GM19324 (cell line): ENCODE results near the gene TMEM201.

Experiments used
- ATAC-seq: cut with Tn5 transposase; IDR thresholded peaks from one replicate; pipeline ENCODE4 v1.9.1; 2021; ENCODE audit warnings: mild to moderate bottlenecking, moderate library complexity; ENCODE audit not compliant: unreplicated experiment, low FRiP score

Gene TMEM201

DNA sequence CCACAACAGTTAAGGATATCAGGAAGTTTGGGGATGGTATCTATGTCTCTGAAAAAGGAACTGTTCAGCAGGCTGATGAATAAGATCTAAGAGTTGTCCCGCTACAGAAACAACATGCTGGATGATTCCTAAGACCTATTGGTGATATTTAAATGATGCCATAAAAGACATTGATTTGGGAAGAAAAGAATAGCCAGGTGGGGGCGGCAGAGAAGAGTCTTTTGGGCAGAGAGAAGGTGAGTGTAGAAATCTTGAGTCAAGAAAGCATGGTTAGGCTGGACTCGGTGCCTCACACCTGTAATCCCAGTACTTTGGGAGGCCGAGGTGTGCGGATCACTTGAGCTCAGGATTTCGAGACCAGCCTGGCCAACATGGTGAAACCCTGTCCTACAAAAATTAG lies 11.8 kb upstream of the TMEM201 start:
- ATAC-seq: no peak

DNA sequence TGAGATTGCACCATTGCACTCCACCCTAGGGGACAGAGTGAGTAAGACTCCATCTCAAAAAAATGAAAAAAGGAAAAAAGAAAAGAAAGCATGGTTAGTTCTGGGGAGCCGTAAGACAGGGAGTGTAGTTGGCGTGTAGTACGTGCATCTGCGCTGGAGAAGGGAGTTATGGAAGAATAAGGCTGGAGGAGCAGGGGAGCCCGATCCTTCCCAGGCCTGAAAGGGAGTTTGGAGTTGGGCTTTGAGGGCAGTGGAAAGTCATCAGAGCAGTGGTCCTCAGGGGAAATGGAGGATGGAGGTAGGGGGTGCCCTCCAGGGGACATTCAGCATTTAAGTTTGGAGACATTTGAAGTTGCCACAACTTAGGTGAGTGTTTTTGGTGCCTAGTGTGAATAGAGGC lies 11.3 kb upstream of the TMEM201 start:
- ATAC-seq: no peak

DNA sequence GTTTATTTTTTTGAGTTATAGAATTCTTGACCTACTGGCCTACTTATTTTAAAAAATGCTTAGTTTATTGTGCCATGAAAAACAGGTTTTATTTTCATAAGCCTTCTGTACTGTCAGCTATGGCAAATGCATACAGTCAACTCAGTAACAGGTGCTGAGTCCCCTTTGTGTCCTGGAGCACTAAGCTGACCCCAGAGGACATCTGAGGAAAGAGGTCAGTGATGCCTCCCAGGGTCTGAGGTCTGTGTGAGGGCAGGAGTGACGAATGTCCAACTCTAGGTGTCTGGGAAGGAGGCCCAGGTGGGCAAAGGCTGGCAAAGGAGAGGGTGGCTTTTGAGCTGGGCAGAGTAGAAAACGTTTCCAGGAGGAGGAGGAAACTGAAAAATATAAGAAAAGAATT lies 7.8 kb upstream of the TMEM201 start:
- ATAC-seq: no peak

DNA sequence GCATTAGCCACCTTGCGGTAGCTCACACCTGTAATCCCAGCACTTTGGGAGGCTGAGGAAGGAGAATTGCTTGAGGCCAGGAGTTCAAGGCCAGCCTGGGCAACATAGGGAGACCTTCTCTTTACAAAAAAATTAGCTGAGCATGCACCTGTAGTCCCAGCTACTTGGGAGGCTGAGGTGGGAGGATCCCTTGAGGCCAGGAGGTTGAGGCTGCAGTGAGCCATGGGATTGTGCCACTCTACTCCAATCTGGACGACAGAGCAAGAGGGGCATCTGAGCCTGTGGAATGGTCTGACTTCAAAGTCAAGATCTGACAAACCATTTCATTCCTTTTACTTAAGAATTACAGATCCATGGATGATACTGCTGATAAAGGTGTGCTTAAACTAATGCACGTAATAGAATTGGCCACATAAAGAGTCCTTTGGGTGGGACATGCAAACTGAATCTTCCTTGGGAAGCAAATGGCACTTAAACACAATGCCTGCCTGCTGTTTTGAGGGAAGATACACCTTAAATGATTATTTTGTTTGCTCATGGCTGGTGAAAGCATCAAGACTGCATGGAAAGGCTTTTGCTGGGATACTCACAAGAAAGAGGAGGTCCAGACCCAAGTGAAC lies 2.5 kb upstream of the TMEM201 start:
- ATAC-seq: no peak

DNA sequence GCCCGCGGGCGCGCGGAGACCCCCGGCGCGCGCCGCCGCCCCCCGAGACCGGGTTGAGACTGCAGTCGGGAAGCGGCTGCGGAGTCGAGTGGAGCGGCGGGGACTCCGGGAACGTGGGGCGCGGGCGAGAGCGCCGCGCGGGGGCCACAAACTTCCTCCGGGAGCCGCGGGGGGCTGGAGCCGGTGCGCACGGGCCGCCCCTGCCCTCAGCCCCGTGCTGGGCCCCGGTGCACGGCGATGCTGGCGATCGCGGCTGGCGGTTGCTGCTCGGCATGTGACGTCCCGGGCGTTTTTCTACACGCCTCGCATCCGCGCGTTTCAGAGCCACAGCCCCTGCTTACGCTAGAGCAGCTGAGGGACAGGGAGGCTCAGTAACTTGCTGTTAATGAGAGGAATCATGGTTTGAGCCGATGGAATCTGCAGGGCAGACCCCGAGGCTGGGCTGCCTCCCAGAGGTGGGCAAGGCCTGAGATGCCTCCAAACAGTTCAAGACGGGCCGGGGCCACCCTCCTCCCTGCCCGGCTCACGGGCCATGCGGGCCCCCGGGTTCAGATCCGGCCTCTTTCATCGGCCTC lies 520 bp downstream of the TMEM201 start:
- ATAC-seq: peak; percentile 5

DNA sequence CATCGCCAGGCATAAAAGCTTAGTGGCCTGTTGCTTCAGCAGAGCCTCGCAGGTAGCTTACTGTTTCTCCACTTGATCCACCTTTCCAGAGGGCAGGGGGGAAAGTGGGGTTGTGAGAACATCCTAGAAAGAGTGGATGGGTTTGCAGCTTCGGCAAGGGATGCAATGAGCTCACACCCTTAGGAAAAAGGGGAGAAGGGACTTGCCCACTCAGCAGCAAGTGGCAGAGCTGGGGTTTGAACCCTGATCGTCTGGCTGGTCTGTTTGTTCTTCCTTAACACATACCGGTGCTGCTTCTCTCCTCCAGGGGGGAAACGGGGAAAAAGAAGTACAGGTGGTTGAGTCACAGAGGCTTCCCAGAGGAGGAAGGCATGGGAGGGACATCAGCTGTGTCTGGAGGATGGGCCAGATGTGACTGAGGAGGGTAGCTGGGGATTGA lies 1.0 kb downstream of the TMEM201 start:
- no peak for ATAC-seq

DNA sequence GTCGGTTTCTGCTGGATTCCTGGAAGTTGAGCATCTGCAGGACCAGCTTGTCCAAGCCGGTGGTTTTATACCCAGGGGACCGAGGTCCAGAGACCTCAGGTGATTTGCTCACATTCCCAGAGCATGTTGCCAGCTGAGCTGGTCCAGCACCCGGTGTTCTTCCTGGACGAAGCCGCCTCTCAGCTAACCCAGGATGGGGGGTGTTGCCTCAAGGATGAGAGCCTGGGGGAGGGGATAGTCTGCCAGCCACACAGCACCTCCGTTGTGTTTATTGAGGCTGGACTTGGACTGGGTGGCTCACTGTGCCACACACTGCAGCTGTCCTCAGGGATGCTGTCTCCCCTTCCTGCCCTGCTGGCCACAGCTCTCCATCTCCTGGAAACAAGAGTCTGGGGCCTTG lies 1.5 kb downstream of the TMEM201 start:
- ATAC-seq: no peak

DNA sequence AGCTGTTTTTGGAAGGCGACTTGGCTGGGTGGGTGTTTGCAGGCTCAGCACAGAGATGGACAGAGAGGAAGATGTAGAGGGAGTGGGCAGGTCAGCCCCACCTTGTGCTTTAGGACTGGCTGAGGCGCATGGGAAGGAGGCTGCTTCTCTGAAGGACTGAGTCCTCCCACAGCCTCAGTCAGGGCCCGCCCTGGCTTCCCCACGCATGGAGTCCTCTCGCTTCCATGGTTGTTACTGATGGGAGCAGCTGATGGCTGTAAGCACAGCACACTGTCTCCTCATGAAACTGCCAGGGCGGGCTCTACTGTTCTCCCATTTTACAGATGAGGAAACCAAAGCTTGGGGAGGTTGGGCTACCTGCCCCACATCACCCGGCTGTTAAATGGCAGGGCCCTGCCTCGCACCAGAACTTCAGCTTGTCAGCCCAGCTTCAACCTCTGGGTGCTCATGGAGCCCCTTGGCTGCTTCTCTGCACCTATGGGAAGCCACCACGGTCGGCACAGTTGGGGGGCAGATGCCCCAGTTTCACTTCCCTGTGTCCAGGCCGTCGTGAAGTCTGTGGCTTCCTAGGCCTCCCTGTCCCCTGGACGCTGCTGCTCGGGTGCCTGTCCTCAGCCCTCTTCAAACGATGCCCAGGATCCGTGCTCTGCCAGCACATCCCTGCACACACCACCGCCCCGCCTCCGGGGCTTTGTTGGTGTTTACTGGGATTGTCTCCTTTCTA lies 2.4 kb downstream of the TMEM201 start:
- no peak for ATAC-seq

DNA sequence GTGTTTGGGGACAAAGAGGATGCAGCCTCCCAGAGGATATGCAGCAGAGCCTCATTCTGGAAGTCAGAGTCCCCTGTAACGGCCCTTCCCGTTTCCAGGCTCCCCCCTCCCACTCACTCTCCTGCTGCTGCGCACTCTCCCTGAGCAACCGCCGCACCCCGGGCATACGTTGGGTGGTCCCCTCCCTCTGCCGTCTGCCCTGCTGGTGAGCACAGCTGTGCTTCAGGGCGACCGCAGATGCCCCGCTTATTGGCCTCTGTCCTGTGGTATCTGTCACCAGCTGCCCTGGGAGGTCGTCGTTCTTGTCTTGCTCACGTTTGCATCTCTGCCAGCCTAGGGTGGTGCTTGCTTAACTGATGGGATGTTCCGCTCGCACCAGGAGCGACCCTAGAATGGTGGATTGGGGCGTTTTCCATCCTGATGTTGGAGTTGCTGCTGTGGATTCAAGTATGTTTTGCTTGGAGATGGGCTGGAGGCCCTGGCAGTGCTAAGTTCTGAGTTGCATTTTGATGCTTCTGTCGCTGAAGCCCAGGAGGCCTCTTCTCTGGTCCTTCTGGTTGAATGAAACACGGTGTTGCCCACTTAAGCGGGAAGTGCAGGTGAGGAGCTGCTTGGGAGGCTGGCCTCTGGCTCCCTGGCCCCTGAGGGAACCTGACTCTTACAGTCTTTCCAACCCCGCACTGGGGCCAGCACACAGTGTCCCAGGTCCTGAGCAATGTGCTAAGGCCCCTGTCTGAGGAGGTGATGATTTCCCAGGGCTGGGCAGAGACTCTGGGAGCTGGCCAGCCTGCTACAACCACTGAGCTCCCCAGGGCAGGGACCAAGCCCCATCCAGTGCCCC lies 3.2 kb downstream of the TMEM201 start:
- ATAC-seq: no peak

DNA sequence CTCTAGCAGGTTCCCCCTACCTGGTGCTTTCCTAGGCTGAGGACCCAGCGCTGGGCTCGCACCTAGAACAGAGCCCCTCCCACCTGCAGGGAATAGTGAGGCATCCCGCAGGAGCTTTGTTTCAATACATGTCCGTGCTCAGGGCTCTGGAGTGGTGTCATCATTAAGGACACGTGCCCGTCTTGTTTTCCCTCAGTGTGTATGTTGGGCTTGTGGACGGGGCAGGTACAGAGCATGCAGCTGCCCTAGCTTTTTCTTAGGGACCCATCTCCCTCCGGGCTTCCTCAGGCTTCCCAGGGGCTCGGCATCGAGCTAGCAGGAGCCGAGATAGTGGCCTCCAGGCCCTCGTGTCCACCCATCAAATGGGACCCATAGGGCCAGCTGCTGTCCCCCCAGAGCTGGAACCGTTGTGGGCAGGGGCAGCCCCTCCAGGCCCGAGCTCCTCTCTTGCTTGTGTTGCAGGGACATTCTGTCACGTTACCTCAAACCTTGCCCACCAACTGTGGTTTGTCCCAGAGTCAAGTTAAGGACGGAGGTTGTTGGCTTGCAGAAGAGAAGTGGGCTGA lies 3.9 kb downstream of the TMEM201 start:
- ATAC-seq: no peak

DNA sequence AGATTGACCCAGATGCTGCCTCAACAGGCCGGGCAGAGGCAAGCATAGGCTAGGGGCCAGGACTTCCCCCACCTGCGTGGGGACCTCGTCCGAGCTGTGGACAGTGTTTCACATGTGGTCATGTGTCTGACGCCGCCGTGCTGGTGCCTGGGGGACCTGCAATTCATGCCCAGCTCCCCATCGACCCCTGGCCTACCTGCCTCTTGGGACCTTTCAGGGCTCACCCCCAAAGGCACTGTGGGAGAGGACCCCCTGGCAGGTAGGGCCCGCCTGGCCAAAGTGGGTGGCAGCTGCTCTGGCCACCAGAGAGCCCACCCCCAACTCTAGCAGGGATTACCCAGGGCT lies 4.4 kb downstream of the TMEM201 start:
- no peak for ATAC-seq

DNA sequence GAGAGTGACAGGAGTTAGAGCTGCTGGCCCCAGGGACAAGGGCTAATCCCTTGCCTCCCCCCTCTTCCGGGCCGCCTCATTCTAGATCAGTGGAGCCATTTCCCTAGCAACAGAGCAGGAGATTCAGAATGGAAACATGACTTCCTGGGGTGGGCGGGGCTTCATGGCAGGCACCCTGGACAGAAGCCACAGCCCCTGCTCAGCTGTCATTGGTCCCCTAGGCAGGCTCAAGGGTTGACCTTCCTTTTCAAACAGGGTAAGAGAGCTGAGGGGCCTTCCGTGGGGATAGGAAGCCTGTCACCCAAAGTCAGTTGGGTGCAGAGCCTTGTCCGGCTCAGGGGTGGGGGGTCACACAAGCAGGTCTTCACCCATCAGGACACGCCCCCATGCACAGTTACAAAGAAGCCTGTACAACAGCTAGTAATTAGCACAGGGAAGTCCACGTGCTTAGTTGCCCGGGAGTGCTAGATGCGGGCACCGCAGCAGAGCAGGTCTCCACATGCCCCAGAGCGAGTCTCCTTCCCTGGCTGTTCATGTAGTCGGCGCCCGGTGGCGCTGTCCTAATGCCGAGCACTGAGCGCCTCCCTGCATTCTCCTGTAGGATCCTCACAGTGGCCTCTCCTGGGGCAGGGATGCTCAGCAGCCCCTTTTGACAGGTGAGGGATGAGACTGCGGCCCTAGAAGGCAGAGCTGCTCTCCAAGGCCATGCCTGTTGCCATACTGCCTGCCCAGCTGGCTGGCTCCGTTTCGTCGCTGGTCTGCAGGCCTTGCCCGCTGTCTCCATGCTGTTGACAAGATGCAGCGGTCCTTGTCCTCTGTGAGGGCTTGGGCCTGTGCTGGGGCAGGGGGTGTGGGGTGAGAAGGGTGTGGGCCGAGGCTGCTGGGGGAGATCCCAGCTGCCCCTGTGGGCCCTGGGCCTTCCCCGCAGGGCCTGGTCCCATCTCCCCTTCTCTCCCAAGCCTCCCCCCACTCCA lies 5.1 kb downstream of the TMEM201 start:
- no peak for ATAC-seq

DNA sequence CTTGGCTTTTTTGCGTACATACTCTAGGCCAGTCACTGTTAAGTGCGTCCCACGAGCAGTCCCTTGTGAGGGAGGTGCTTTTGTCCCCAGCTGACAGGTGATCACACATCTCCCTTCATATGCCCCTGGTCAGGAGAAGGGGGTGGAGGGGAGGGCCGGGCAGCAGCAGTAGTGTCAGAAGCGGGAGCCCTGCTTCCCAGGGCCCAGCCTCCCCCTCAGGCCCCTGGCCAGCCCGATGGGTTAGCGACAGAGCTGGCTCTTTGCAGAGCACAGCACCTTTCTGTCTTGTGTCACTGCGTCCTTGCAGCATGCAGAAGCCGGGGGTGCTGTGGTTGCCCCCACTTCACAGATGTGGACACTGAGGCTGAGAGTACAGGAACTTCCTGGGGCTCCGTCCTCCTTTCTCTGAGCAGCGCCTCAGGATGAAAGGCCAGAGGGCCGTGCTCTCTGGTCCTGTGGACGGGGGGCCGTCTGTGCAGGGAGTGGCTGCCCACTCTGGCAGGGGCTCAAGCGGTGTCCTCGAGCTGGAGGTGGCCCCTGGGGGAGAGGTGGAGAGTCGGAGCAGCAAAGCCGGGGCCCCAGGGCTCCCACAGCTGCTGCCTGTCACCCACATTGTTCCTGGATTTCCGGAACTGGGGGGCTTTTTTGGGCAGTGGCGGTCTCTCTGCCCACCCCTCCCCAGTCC lies 5.9 kb downstream of the TMEM201 start:
- no peak for ATAC-seq

DNA sequence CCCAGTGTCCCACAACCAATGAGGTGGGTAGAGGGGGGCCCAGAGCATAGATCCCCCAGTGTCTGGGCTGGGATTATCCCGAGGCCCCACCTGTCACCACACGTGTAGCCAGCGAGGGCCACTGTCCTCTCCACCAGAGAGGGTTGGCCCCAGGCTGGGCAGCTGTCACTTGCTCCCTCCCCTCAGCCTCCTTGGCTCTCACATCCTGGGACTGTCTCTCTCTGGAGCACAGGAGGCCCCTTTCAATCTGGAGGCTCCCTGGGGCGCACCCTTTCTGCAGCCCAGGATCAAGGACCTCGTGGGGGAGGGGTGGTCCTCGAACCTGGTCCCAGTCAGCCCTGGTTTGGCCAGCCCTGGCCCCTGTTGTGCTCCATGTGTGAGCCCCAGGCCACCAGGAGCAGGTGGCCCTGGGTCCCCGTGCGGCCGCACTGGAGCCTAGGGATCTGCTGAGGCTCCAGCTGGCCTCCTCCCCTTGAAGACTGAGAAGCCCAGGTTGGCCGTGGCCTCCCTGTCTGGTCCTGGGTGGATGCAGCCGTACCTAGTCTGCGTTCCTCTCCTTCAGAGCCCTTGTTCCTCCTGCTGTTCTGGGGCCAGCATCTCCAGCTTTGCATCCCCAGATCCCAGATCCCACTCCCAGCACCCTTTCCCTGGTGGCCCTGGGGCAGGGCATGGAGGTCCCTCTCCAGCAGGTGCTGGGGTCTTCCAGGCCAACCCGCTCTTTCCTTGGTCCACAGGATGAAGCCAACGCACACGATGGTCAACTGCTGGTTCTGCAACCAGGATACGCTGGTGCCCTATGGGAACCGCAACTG lies 6.7 kb downstream of the TMEM201 start:
- no peak for ATAC-seq

DNA sequence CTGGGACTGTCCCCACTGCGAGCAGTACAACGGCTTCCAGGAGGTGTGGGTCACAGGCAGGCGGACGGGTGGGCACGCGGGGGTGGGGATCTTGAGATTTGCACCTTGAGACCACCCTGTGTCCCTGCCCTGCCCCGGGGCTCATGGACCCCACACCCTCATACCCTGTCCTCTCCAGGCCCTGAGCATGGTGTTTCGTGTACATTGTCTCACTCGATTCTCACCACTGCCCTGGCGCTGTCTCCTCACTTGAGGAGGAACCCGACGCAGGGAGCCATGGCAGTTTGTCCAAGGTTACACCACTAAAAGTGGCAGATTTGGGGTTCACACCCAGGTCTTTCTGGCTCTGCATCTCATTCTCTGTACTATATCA lies 7.2 kb downstream of the TMEM201 start:
- ATAC-seq: no peak

DNA sequence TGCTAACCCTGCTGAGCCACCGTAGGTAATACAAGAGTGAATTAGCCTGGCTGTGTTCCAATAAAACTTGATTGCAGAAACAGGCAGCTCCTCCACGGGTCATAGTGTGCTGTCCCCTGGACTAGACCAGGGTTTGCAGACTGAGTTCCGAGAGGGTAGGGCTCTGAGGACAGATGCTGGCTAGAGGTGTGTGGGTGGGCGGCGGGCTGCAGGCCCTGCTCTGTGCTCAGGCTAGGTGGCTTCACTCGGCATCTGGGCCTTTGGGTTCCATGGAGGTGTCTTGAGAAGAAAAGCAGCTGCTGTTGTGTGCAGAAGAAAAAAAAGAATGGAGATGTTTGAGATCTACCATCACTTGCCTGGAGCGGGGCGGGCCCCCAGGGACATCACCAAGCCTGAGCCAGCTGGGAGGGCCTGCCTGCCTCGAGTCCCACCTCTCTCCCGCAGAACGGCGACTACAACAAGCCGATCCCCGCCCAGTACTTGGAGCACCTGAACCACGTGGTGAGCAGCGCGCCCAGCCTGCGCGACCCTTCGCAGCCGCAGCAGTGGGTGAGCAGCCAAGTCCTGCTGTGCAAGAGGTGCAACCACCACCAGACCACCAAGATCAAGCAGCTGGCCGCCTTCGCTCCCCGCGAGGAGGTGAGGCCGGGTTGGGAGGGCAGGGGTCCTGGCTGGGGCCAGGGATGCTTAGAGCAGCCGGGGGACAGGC lies 7.9 kb downstream of the TMEM201 start:
- ATAC-seq: no peak

DNA sequence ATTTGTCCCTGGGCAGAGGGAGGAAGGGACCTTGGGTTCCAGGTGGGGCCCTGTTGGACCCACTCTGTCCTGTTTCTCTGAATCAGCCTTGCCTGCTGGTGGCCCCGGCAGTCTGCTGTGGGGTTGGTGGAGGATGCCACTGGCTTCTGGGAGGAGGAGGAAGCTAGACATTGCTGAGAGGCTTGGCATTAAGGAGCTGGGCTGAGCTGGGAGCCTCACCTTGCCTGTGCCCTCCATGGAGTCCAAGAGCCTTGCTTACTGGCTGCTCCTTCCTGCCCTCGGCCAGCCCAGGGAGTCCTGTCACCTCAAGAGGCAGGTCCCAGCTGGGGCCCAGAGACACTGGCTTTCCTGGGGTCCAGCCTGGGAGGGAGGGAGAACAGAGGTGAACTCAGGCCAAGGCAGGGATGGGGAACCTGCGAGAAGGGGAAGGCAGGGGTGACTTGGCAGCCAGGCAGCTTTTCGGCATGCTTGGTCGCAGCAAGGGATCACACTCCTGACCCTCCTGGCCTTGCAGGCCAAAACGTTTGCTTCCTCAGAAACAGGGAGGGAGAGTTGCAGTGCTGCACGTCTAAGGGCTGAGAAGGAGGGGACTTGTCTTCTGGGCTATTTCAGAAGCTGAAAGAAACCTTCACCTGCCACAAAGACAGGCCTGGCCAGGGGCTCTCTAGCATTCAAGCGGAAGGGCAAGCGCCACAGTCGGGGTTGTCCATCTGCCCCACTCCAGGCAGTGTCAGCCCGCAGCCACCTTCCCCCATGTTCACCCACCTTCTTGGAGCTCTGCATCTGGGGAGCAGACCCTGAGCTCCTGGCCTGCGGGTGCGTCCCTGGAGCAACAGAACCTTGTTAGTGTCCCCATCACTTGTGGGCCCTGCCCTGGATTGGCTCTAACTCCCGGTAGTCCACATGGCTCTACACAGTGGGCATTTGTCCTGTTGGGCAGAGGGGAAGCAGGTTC lies 8.9 kb downstream of the TMEM201 start:
- ATAC-seq: no peak
